HepG2 (cell line): Measurements from ENCODE around the gene TUBE1. TPM values are rescaled to one million over a fixed set of nuclear protein-coding genes. Genes with fewer than 3 reads are reported as not detected.

Experiments used
- ASH2L ChIP-seq: fragments of 300-600, 200-600 bp; sonication (generic); IDR thresholded peaks from 2 replicates; pipeline ENCODE4 v1.7.0; 2017; ENCODE audit warnings: low read depth, mild to moderate bottlenecking, moderate library complexity, mixed read lengths, low read length; ENCODE audit not compliant: insufficient read length
- CEBPZ ChIP-seq: IDR thresholded peaks from 2 replicates; pipeline ENCODE4 v1.6.1; 2012; ENCODE audit warnings: low read length, improper control_type of control experiment
- NR0B2 ChIP-seq: sonication (generic); formaldehyde crosslinking; IDR thresholded peaks from 2 replicates; pipeline ENCODE4 v1.4.0; 2020; ENCODE audit warnings: mild to moderate bottlenecking, missing genetic modification reagents
- PREB ChIP-seq: sonication (generic); formaldehyde crosslinking; IDR thresholded peaks from 2 replicates; pipeline ENCODE4 v1.4.0; 2020; ENCODE audit warnings: missing genetic modification reagents
- RERE ChIP-seq: IDR thresholded peaks from 2 replicates; pipeline ENCODE4 v1.6.1; 2016; ENCODE audit warnings: low read depth, missing genetic modification reagents, missing compliant biosample characterization
- TCF7L2 ChIP-seq: IDR thresholded peaks from 2 replicates; pipeline ENCODE4 v1.6.1; 2011; ENCODE audit warnings: mild to moderate bottlenecking, low read depth, low read length, moderate library complexity
- TMF1 ChIP-seq: sonication (generic); formaldehyde crosslinking; IDR thresholded peaks from 2 replicates; pipeline ENCODE4 v1.8.1; 2022; ENCODE audit warnings: low read depth, missing genetic modification reagents
- ZBTB7B ChIP-seq: sonication (generic); formaldehyde crosslinking; IDR thresholded peaks from 2 replicates; pipeline ENCODE4 v1.4.0; 2020; ENCODE audit warnings: missing genetic modification reagents
- ZNF142 ChIP-seq: sonication (generic); formaldehyde crosslinking; IDR thresholded peaks from 2 replicates; pipeline ENCODE4 v1.4.0; 2020; ENCODE audit warnings: missing genetic modification reagents
- ZNF607 ChIP-seq: sonication (generic); formaldehyde crosslinking; IDR thresholded peaks from 2 replicates; pipeline ENCODE4 v1.5.1; 2020; ENCODE audit warnings: missing genetic modification reagents, mild to moderate bottlenecking, borderline replicate concordance
- polyA plus RNA-seq, 8 experiments: library from polyadenylated mRNA; depleted of rRNA in 3 of 8; stranded (reverse) in 7 of 8; unstranded in 1 of 8; fragments of >200 nt; fragmentation: Illumina TruSeq in 4 of 8; extraction: Trizol in 4 of 8; gene quantifications; 2 replicates each; pipeline versions ENCODE4 v1.2.1 to v1.2.3, GENCODE V29; 2011 to 2016; ENCODE audit warnings: low read depth in 4 of 8, missing spikeins in 1 of 8, mixed read lengths in 1 of 8; ENCODE audit not compliant: insufficient read depth in 1 of 8
- total RNA-seq, 5 experiments: library from RNA; depleted of rRNA; stranded (reverse); fragments of >200 nt; fragmentation: Illumina TruSeq; extraction: Trizol; gene quantifications; 2 replicates each; pipeline ENCODE4 v1.2.3, GENCODE V29; 2016; ENCODE audit warnings: low read depth in 1 of 5

The TUBE1 gene
- total and polyA plus RNA-seq, 2 of the 13 experiments (the other 11 are each of a cell fraction or from before 2014, with no cell fraction given) = 17.3 to 22.6 TPM

DNA sequence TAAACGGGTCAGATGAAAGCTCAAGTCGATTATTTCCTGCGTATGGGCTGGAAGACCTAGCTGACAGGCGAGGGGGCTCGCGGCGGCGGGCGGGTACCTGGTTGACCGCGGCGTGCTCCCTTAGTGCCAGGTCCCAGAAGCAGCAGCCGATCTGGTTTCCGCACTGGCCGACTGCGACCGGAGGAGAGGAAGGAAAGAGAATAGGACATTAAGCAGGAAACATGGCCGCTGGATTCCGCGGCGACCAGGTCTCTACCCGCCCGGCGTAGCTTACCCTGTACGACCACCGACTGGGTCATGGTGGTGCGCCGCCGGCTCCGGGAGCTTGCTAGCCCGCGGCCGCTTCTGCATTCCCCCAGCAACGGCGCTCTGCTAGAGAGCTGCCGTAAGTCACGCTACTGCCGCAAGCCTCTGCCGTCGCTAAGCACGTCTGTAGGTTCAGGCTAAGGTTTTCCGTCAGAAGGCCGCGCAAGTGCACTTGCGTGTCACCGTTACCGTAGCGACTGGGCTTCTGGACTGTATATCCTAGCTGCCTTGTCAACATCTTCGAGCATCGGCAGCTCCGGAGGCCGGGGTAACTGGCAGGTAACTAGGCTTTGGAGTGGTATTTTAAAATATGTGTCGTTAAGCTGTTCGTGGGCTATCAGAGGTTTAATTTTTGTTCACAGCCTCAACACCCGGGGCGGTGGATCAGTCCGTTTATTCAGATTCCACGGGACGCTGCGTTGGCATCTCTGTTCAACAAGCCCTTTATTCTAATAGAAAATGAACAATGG, at the start of gene TUBE1, which contains the start of gene FAM229B (continued):
- TF ChIP-seq CEBPZ (no peak), PREB (CRISPR knock-in tag) (peak; percentile 12; the same call in 1 of the 2 replicates), ASH2L (peak; percentile 83), ZBTB7B (CRISPR knock-in tag) (peak; percentile 97), ZNF142 (CRISPR knock-in tag) (peak; percentile 65; the same call in 1 of the 2 replicates), NR0B2 (CRISPR knock-in tag) (peak; percentile 89), RERE (CRISPR knock-in tag) (no peak), ZNF607 (CRISPR knock-in tag) (no peak), TMF1 (peak; percentile 58; the same call in 1 of the 2 replicates), TCF7L2 (no peak)
